ENCODE data around the gene KLK3.

The KLK3 gene

DNA sequence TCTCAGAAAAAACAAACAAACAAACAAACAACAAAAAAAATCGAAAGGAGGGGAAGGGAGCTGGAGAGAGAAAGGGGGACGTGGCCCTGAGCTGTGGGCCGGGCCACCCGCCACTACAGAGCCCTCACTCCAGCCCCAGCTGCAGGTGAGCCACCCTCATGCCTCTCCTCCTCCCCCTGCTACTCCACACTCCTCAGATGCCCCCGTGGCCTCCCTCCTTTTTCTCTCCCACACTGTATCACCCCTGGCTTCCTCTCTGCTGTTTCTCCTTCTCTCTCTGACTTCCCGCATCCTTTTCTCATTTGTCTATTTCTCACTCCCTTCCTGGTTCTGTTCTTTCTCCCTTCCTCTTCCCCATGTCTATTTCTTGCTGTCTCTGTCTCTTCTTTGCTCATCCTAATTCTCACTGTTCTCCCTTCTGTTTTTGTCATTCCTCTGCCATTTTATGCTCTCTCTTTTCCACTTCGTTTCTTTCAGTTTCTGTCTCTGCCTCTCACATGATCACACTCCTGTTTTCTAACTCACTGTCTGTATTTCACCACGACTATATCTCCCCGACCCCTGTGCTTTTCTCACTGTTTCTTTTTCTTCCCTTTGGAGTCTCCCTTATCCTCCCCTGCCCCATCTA, 21.2 kb downstream of the KLK3 start:
- H4K91ac ChIP-seq (ENCODE audit: low read length) = no peak overlapping the region
- no peak overlapping the region for H2BK12ac ChIP-seq (ENCODE audit: low read length in 2 of 2)
- no peak overlapping the region for H2BK120ac ChIP-seq (ENCODE audit: low read depth, low read length)
- no peak overlapping the region for H2BK15ac ChIP-seq (ENCODE audit: low read depth, poor library complexity, severe bottlenecking)
- no peak overlapping the region for H3K4me3 ChIP-seq (ENCODE audit: insufficient read depth in 1 of 2, low read depth in 1 of 2, low read length in 2 of 2)
- no peaks in the 10 kb centered on the region for H3K36me3 ChIP-seq (ENCODE audit: control insufficient read depth in 1 of 2, insufficient read depth in 2 of 2, low read depth in 1 of 2, low read length in 2 of 2)
- H3K79me1 ChIP-seq (replicated peaks; ENCODE audit: low read length, poor library complexity, severe bottlenecking) = no peaks in the 10 kb centered on the region
- H3K14ac ChIP-seq (ENCODE audit: low read length in 2 of 2) = no peak overlapping the region
- DNase-seq = no peak
- H3K4ac ChIP-seq (ENCODE audit: low read depth in 1 of 2, low read length in 2 of 2) = no peak overlapping the region
- H4K8ac ChIP-seq (ENCODE audit: low read length) = no peak overlapping the region
- H3K9me3 ChIP-seq (ENCODE audit: control insufficient read depth, low read length) = no peaks in the 10 kb centered on the region
- peaks cover 0 to 88% of the 10 kb centered on the region in 2 experiments for H3K27me3 ChIP-seq (ENCODE audit: control insufficient read depth in 1 of 2, insufficient read depth in 1 of 2, low read length in 2 of 2)
- H3K4me1 ChIP-seq (ENCODE audit: control insufficient read depth, insufficient read depth, low read depth, low read length) = no peaks in the 10 kb centered on the region
- no peak overlapping the region for H2BK5ac ChIP-seq (ENCODE audit: low read depth, low read length, poor library complexity, severe bottlenecking)
- H3K23ac ChIP-seq (ENCODE audit: low read length in 2 of 2) = no peak overlapping the region
- H2AK5ac ChIP-seq (ENCODE audit: low read length, severe bottlenecking) = no peak overlapping the region
- no peak overlapping the region for H3K18ac ChIP-seq (ENCODE audit: low read depth in 1 of 2, low read length in 2 of 2)
- H3K9ac ChIP-seq (ENCODE audit: low read length) = no peak overlapping the region
- no peak overlapping the region for H2AFZ ChIP-seq (ENCODE audit: low read depth, low read length)
- H3K27ac ChIP-seq (ENCODE audit: low read length, poor library complexity, severe bottlenecking) = no peak overlapping the region
- WGBS = 52% methylated on average over 9 of the region's 9 CpGs
- H3K4me2 ChIP-seq (ENCODE audit: low read length, poor library complexity, severe bottlenecking) = no peak overlapping the region

DNA sequence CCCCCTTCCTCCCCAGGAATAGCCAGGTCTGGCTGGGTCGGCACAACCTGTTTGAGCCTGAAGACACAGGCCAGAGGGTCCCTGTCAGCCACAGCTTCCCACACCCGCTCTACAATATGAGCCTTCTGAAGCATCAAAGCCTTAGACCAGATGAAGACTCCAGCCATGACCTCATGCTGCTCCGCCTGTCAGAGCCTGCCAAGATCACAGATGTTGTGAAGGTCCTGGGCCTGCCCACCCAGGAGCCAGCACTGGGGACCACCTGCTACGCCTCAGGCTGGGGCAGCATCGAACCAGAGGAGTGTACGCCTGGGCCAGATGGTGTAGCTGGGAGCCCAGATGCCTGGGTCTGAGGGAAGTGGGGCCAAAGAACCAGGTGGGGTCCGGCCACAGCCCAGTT, 21.7 kb downstream of the KLK3 start:
- H3K27ac ChIP-seq (ENCODE audit: low read length, poor library complexity, severe bottlenecking) = no peak overlapping the region
- H2BK12ac ChIP-seq (ENCODE audit: low read length in 2 of 2) = no peak overlapping the region
- H3K4me3 ChIP-seq (ENCODE audit: insufficient read depth in 1 of 2, low read depth in 1 of 2, low read length in 2 of 2) = no peak overlapping the region
- no peak overlapping the region for H2BK5ac ChIP-seq (ENCODE audit: low read depth, low read length, poor library complexity, severe bottlenecking)
- peaks cover 0 to 86% of the 10 kb centered on the region in 2 experiments for H3K27me3 ChIP-seq (ENCODE audit: control insufficient read depth in 1 of 2, insufficient read depth in 1 of 2, low read length in 2 of 2)
- no peaks in the 10 kb centered on the region for H3K4me1 ChIP-seq (ENCODE audit: control insufficient read depth, insufficient read depth, low read depth, low read length)
- H4K8ac ChIP-seq (ENCODE audit: low read length) = no peak overlapping the region
- H2BK120ac ChIP-seq (ENCODE audit: low read depth, low read length) = no peak overlapping the region
- H3K36me3 ChIP-seq (ENCODE audit: control insufficient read depth in 1 of 2, insufficient read depth in 2 of 2, low read depth in 1 of 2, low read length in 2 of 2) = no peaks in the 10 kb centered on the region
- H3K4ac ChIP-seq (ENCODE audit: low read depth in 1 of 2, low read length in 2 of 2) = no peak overlapping the region
- H2AFZ ChIP-seq (ENCODE audit: low read depth, low read length) = no peak overlapping the region
- no peak overlapping the region for H3K4me2 ChIP-seq (ENCODE audit: low read length, poor library complexity, severe bottlenecking)
- 75% methylated on average over 7 of the region's 7 CpGs for WGBS
- DNase-seq = no peak
- no peak overlapping the region for H3K14ac ChIP-seq (ENCODE audit: low read length in 2 of 2)
- no peak overlapping the region for H4K91ac ChIP-seq (ENCODE audit: low read length)
- no peak overlapping the region for H2AK5ac ChIP-seq (ENCODE audit: low read length, severe bottlenecking)
- no peaks in the 10 kb centered on the region for H3K79me1 ChIP-seq (replicated peaks; ENCODE audit: low read length, poor library complexity, severe bottlenecking)
- no peak overlapping the region for H3K23ac ChIP-seq (ENCODE audit: low read length in 2 of 2)
- no peak overlapping the region for H3K18ac ChIP-seq (ENCODE audit: low read depth in 1 of 2, low read length in 2 of 2)
- H2BK15ac ChIP-seq (ENCODE audit: low read depth, poor library complexity, severe bottlenecking) = no peak overlapping the region
- no peaks in the 10 kb centered on the region for H3K9me3 ChIP-seq (ENCODE audit: control insufficient read depth, low read length)
- H3K9ac ChIP-seq (ENCODE audit: low read length) = no peak overlapping the region

DNA sequence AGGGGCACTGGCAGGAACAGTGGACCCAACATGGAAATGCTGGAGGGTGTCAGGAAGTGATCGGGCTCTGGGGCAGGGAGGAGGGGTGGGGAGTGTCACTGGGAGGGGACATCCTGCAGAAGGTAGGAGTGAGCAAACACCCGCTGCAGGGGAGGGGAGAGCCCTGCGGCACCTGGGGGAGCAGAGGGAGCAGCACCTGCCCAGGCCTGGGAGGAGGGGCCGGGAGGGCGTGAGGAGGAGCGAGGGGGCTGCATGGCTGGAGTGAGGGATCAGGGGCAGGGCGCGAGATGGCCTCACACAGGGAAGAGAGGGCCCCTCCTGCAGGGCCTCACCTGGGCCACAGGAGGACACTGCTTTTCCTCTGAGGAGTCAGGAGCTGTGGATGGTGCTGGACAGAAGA, 22.6 kb downstream of the KLK3 start:
- no peak overlapping the region for H3K14ac ChIP-seq (ENCODE audit: low read length in 2 of 2)
- H3K9ac ChIP-seq (ENCODE audit: low read length) = no peak overlapping the region
- no peaks in the 10 kb centered on the region for H3K36me3 ChIP-seq (ENCODE audit: control insufficient read depth in 1 of 2, insufficient read depth in 2 of 2, low read depth in 1 of 2, low read length in 2 of 2)
- DNase-seq = no peak
- H3K79me1 ChIP-seq (replicated peaks; ENCODE audit: low read length, poor library complexity, severe bottlenecking) = no peaks in the 10 kb centered on the region
- no peaks in the 10 kb centered on the region for H3K4me1 ChIP-seq (ENCODE audit: control insufficient read depth, insufficient read depth, low read depth, low read length)
- no peak overlapping the region for H4K91ac ChIP-seq (ENCODE audit: low read length)
- WGBS = 83% methylated on average over 7 of the region's 8 CpGs
- no peak overlapping the region for H3K4me2 ChIP-seq (ENCODE audit: low read length, poor library complexity, severe bottlenecking)
- no peak overlapping the region for H3K4ac ChIP-seq (ENCODE audit: low read depth in 1 of 2, low read length in 2 of 2)
- no peak overlapping the region for H3K23ac ChIP-seq (ENCODE audit: low read length in 2 of 2)
- no peak overlapping the region for H2AK5ac ChIP-seq (ENCODE audit: low read length, severe bottlenecking)
- no peak overlapping the region for H3K4me3 ChIP-seq (ENCODE audit: insufficient read depth in 1 of 2, low read depth in 1 of 2, low read length in 2 of 2)
- no peak overlapping the region for H4K8ac ChIP-seq (ENCODE audit: low read length)
- no peak overlapping the region for H2BK5ac ChIP-seq (ENCODE audit: low read depth, low read length, poor library complexity, severe bottlenecking)
- no peak overlapping the region for H2BK15ac ChIP-seq (ENCODE audit: low read depth, poor library complexity, severe bottlenecking)
- H2BK12ac ChIP-seq (ENCODE audit: low read length in 2 of 2) = no peak overlapping the region
- peaks cover 0 to 86% of the 10 kb centered on the region in 2 experiments for H3K27me3 ChIP-seq (ENCODE audit: control insufficient read depth in 1 of 2, insufficient read depth in 1 of 2, low read length in 2 of 2)
- H3K9me3 ChIP-seq (ENCODE audit: control insufficient read depth, low read length) = no peaks in the 10 kb centered on the region
- no peak overlapping the region for H3K27ac ChIP-seq (ENCODE audit: low read length, poor library complexity, severe bottlenecking)
- no peak overlapping the region for H2AFZ ChIP-seq (ENCODE audit: low read depth, low read length)
- no peak overlapping the region for H3K18ac ChIP-seq (ENCODE audit: low read depth in 1 of 2, low read length in 2 of 2)
- no peak overlapping the region for H2BK120ac ChIP-seq (ENCODE audit: low read depth, low read length)

DNA sequence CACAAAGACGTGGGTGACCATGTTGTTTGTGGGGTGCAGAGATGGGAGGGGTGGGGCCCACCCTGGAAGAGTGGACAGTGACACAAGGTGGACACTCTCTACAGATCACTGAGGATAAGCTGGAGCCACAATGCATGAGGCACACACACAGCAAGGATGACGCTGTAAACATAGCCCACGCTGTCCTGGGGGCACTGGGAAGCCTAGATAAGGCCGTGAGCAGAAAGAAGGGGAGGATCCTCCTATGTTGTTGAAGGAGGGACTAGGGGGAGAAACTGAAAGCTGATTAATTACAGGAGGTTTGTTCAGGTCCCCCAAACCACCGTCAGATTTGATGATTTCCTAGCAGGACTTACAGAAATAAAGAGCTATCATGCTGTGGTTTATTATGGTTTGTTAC, 24.1 kb downstream of the KLK3 start:
- H4K91ac ChIP-seq (ENCODE audit: low read length) = peak overlapping the region; percentile 25

More for the DNA sequence above, 24.1 kb downstream of the KLK3 start:
- Histone ChIP-seq H2BK120ac (ENCODE audit: low read depth, low read length) (no peak overlapping the region), H3K23ac (ENCODE audit: low read length in 2 of 2) (no peak overlapping the region), H3K18ac (ENCODE audit: low read depth in 1 of 2, low read length in 2 of 2) (no peak overlapping the region), H3K27me3 (ENCODE audit: control insufficient read depth in 1 of 2, insufficient read depth in 1 of 2, low read length in 2 of 2) (peaks cover 0 to 83% of the 10 kb centered on the region in 2 experiments), H2BK5ac (ENCODE audit: low read depth, low read length, poor library complexity, severe bottlenecking) (no peak overlapping the region), H3K4me3 (ENCODE audit: insufficient read depth in 1 of 2, low read depth in 1 of 2, low read length in 2 of 2) (no peak overlapping the region), H3K4me2 (ENCODE audit: low read length, poor library complexity, severe bottlenecking) (no peak overlapping the region), H2BK15ac (ENCODE audit: low read depth, poor library complexity, severe bottlenecking) (no peak overlapping the region), H3K4ac (ENCODE audit: low read depth in 1 of 2, low read length in 2 of 2) (no peak overlapping the region), H3K79me1 (replicated peaks; ENCODE audit: low read length, poor library complexity, severe bottlenecking) (no peaks in the 10 kb centered on the region), H3K14ac (ENCODE audit: low read length in 2 of 2) (no peak overlapping the region), H3K9ac (ENCODE audit: low read length) (no peak overlapping the region), H3K27ac (ENCODE audit: low read length, poor library complexity, severe bottlenecking) (no peak overlapping the region), H2AK5ac (ENCODE audit: low read length, severe bottlenecking) (no peak overlapping the region), H2AFZ (ENCODE audit: low read depth, low read length) (no peak overlapping the region), H3K36me3 (ENCODE audit: control insufficient read depth in 1 of 2, insufficient read depth in 2 of 2, low read depth in 1 of 2, low read length in 2 of 2) (no peaks in the 10 kb centered on the region), H4K8ac (ENCODE audit: low read length) (no peak overlapping the region), H2BK12ac (ENCODE audit: low read length in 2 of 2) (no peak overlapping the region), H3K4me1 (ENCODE audit: control insufficient read depth, insufficient read depth, low read depth, low read length) (no peaks in the 10 kb centered on the region), H3K9me3 (ENCODE audit: control insufficient read depth, low read length) (no peaks in the 10 kb centered on the region)
- DNase-seq = no peak
- WGBS = 31% methylated on average over 4 of the region's 5 CpGs
